Transverse colon (tissue), 4 donors: ENCODE measurements around the gene SLC1A7.

Experiments
- CTCF ChIP-seq, 5 experiments: fragments of 200-600 bp in 3 of 5; fragments of 450-650 bp in 2 of 5; sonication (generic) in 3 of 5; IDR thresholded peaks; 1 replicate in 2 of 5; 2 replicates in 3 of 5; pipeline ENCODE4 v1.5.1; 2016 to 2017; ENCODE audit warnings: antibody characterized with exemption in 5 of 5, inconsistent platforms in 3 of 5, mild to moderate bottlenecking in 2 of 5, moderate library complexity in 1 of 5
- EP300 ChIP-seq: sonication (generic); formaldehyde crosslinking; IDR thresholded peaks from one replicate; pipeline ENCODE4 v1.6.1; 2017; ENCODE audit warnings: antibody characterized with exemption, low read depth
- POLR2A ChIP-seq: fragments of 450-650 bp; IDR thresholded peaks from one replicate; pipeline ENCODE4 v1.6.1; 2016; ENCODE audit warnings: antibody characterized with exemption, mild to moderate bottlenecking, moderate library complexity
- POLR2AphosphoS5 ChIP-seq, 3 donors: sonication (generic); formaldehyde crosslinking; IDR thresholded peaks; one replicate each; pipeline ENCODE4 v1.6.1; 2016; ENCODE audit warnings: antibody characterized with exemption in 3 of 3

- no peak for TF ChIP-seq POLR2A
- TF ChIP-seq CTCF (IDR thresholded peaks at IDR 0.05) = no peak
- TF ChIP-seq POLR2AphosphoS5 (IDR thresholded peaks at IDR 0.05) = no peak
- no peak for TF ChIP-seq EP300
Measured at GRCh38 chr1:53166912-53167311, 24.5 kb upstream of the SLC1A7 start.
